Activated T-cell treated with anti-CD3 and anti-CD28 coated beads for 4 hours (primary cell): ENCODE data around the gene ETFDH.

Source experiments
- DNase-seq: peaks from one replicate; pipeline ENCODE4 v3.0.0-alpha.2; 2020

Gene ETFDH

GRCh38 chr4:158756588-158756987 is 84.5 kb downstream of the ETFDH start:
- DNase-seq: no peak

- DNase-seq: no peak
Observed at GRCh38 chr4:158758142-158758541, 86.0 kb downstream of the ETFDH start.

GRCh38 chr4:158758703-158759102 is 86.6 kb downstream of the ETFDH start:
- no peak for DNase-seq
